Activated naive CD8-positive, alpha-beta T cell treated with anti-CD3 and anti-CD28 coated beads, Interleukin-2, amount 50 U/mL, for 16 hours (primary cell): ENCODE data around the gene EFCAB3.
"Not testable (repeated sequence)": the region's sequence is repeated elsewhere in the genome, so short reads cannot be mapped to it uniquely, and the experiment has no call there.

Experiments used
- DNase-seq: peaks from one replicate; pipeline ENCODE4 v3.0.0-alpha.2; 2020; ENCODE audit warnings: low read depth, low spot score

EFCAB3 gene

DNA sequence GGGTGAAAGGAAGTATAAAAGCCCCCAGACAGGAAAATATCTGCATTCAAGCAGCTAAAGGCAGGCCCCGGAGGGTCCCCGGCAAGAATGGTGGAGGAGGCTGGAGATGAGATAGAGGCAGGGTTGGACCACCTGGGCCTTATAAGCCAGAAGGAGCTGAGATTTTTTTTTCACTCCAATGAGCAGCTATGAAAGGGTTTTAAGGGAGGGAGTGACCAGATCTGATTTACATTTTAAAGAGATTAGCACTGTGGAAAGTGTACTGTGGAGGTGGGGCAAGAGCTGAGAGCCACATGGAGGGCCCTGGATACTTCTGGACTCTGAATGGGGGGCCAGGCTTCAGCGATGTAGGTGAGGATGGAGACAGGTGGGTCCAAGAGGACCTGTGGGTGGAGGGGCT lies 84.1 kb downstream of the EFCAB3 start:
- not testable (repeated sequence) for DNase-seq

GRCh38 chr17:62465271-62465670 lies 84.9 kb downstream of the EFCAB3 start:
- not testable (repeated sequence) for DNase-seq
